Measurements from ENCODE around the gene KRT86. TPM values are rescaled to one million over a fixed set of nuclear protein-coding genes. Genes with fewer than 3 reads are reported as not detected.
"Not testable (repeated sequence)": the region's sequence is repeated elsewhere in the genome, so short reads cannot be mapped to it uniquely, and the experiment has no call there.

The KRT86 gene
- total RNA-seq, 5 donors from 2014 or later (not counting 1 experiment from before 2014, with no cell fraction given), result 0.35 TPM; not detected in 4

- Histone ChIP-seq H3K4me3 (ENCODE audit: control insufficient read depth in 1 of 2, extremely low read depth in 1 of 2, low read length in 1 of 2) (no peak overlapping the region), H3K27ac (ENCODE audit: low read length) (no peak overlapping the region), H3K36me3 (ENCODE audit: control insufficient read depth in 2 of 2, extremely low read depth in 1 of 2, insufficient read depth in 1 of 2, low read length in 1 of 2) (no peaks in the 10 kb centered on the region), H3K9me3 (no peaks in the 10 kb centered on the region), H3K4me1 (ENCODE audit: control insufficient read depth in 1 of 2, extremely low read depth in 1 of 2, insufficient read depth in 2 of 2, low read length in 2 of 2) (peaks cover 0 to 7% of the 10 kb centered on the region in 2 experiments), H3K27me3 (replicated peaks in 1 of 2; ENCODE audit: control insufficient read depth in 2 of 2, extremely low read depth in 1 of 2, insufficient read depth in 2 of 2, low read length in 1 of 2) (peaks cover 6 to 50% of the 10 kb centered on the region in 2 experiments)
- Mint-ChIP-seq H3K27ac (peak overlapping the region in 1 of 2 donors; percentile 51), H3K4me1 (peaks cover 13 to 28% (median 23%) of the 10 kb centered on the region in 3 donors), H3K27me3 (peaks cover 31 to 49% of the 10 kb centered on the region in 2 donors), H3K9me3 (no peaks in the 10 kb centered on the region), H3K4me3 (peak overlapping the region in 1 of 3 donors; percentile 23), H3K36me3 (no peaks in the 10 kb centered on the region)
- no peak for DNase-seq
- WGBS (ENCODE audit: insufficient coverage), result 50% methylated on average over 4 of the region's 9 CpGs
- peak in 3 of 4 experiments; percentile 42 to 65 (median 59) for ATAC-seq (replicated peaks in 1 of 4)
- ChIA-PET POLR2A (no interaction called here), CTCF (no interaction called here)
Observed at GRCh38 chr12:52251367-52252051, 22.9 kb upstream of the KRT86 start.

GRCh38 chr12:52252175-52252615 lies 22.2 kb upstream of the KRT86 start:
- H3K4me3 ChIP-seq (ENCODE audit: control insufficient read depth in 1 of 2, extremely low read depth in 1 of 2, low read length in 1 of 2); POLR2A ChIA-PET; H3K27ac ChIP-seq (ENCODE audit: low read length); ATAC-seq (replicated peaks in 1 of 4); H3K36me3 ChIP-seq (ENCODE audit: control insufficient read depth in 2 of 2, extremely low read depth in 1 of 2, insufficient read depth in 1 of 2, low read length in 1 of 2); H3K9me3 Mint-ChIP-seq; DNase-seq; H3K9me3 ChIP-seq; CTCF ChIA-PET; H3K36me3 Mint-ChIP-seq; H3K4me3 Mint-ChIP-seq; H3K27ac Mint-ChIP-seq; H3K4me1 ChIP-seq (ENCODE audit: control insufficient read depth in 1 of 2, extremely low read depth in 1 of 2, insufficient read depth in 2 of 2, low read length in 2 of 2): not testable (repeated sequence)
- Mint-ChIP-seq H3K27me3 (peaks cover 34 to 56% of the 10 kb centered on the region in 2 donors), H3K4me1 (peaks cover 13 to 26% (median 23%) of the 10 kb centered on the region in 3 donors)
- 94% methylated on average over 3 of the region's 8 CpGs for WGBS (ENCODE audit: insufficient coverage)
- H3K27me3 ChIP-seq (replicated peaks in 1 of 2; ENCODE audit: control insufficient read depth in 2 of 2, extremely low read depth in 1 of 2, insufficient read depth in 2 of 2, low read length in 1 of 2), result peaks cover 10 to 56% of the 10 kb centered on the region in 2 experiments

GRCh38 chr12:52252728-52253343 lies 21.6 kb upstream of the KRT86 start:
- ChIA-PET POLR2A (no interaction called here), CTCF (no interaction called here)
- ATAC-seq (replicated peaks in 1 of 4) (no peak), DNase-seq (no peak)
- peaks cover 0 to 7% of the 10 kb centered on the region in 2 experiments for H3K4me1 ChIP-seq (ENCODE audit: control insufficient read depth in 1 of 2, extremely low read depth in 1 of 2, insufficient read depth in 2 of 2, low read length in 2 of 2)
- peaks cover 39 to 55% of the 10 kb centered on the region in 2 donors for H3K27me3 Mint-ChIP-seq
- peaks cover 11 to 56% of the 10 kb centered on the region in 2 experiments for H3K27me3 ChIP-seq (replicated peaks in 1 of 2; ENCODE audit: control insufficient read depth in 2 of 2, extremely low read depth in 1 of 2, insufficient read depth in 2 of 2, low read length in 1 of 2)
- 79% methylated on average over 3 of the region's 11 CpGs for WGBS (ENCODE audit: insufficient coverage)
- peak overlapping the region in 1 of 2 donors; percentile 3 for H3K27ac Mint-ChIP-seq
- H3K36me3 ChIP-seq (ENCODE audit: control insufficient read depth in 2 of 2, extremely low read depth in 1 of 2, insufficient read depth in 1 of 2, low read length in 1 of 2), result no peaks in the 10 kb centered on the region
- peaks cover 13 to 24% (median 20%) of the 10 kb centered on the region in 3 donors for H3K4me1 Mint-ChIP-seq
- no peaks in the 10 kb centered on the region for H3K9me3 ChIP-seq
- H3K4me3 Mint-ChIP-seq, result no peak overlapping the region
- H3K36me3 Mint-ChIP-seq, result no peaks in the 10 kb centered on the region
- H3K4me3 ChIP-seq (ENCODE audit: control insufficient read depth in 1 of 2, extremely low read depth in 1 of 2, low read length in 1 of 2), result no peak overlapping the region
- H3K27ac ChIP-seq (ENCODE audit: low read length), result no peak overlapping the region
- no peaks in the 10 kb centered on the region for H3K9me3 Mint-ChIP-seq

- Mint-ChIP-seq H3K36me3 (no peaks in the 10 kb centered on the region), H3K4me1 (peaks cover 13 to 24% (median 20%) of the 10 kb centered on the region in 3 donors), H3K9me3 (no peaks in the 10 kb centered on the region), H3K27ac (no peak overlapping the region), H3K4me3 (no peak overlapping the region), H3K27me3 (peaks cover 38 to 53% of the 10 kb centered on the region in 2 donors)
- peaks cover 0 to 9% of the 10 kb centered on the region in 2 experiments for H3K4me1 ChIP-seq (ENCODE audit: control insufficient read depth in 1 of 2, extremely low read depth in 1 of 2, insufficient read depth in 2 of 2, low read length in 2 of 2)
- CTCF ChIA-PET, result no interaction called here
- H3K27me3 ChIP-seq (replicated peaks in 1 of 2; ENCODE audit: control insufficient read depth in 2 of 2, extremely low read depth in 1 of 2, insufficient read depth in 2 of 2, low read length in 1 of 2), result peaks cover 11 to 53% of the 10 kb centered on the region in 2 experiments
- ATAC-seq (replicated peaks in 1 of 4) (no peak), DNase-seq (no peak)
- H3K27ac ChIP-seq (ENCODE audit: low read length), result no peak overlapping the region
- WGBS (ENCODE audit: insufficient coverage), result 91% methylated on average over 12 of the region's 14 CpGs
- no peaks in the 10 kb centered on the region for H3K36me3 ChIP-seq (ENCODE audit: control insufficient read depth in 2 of 2, extremely low read depth in 1 of 2, insufficient read depth in 1 of 2, low read length in 1 of 2)
- H3K4me3 ChIP-seq (ENCODE audit: control insufficient read depth in 1 of 2, extremely low read depth in 1 of 2, low read length in 1 of 2), result no peak overlapping the region
- POLR2A ChIA-PET, result no interaction called here
- no peaks in the 10 kb centered on the region for H3K9me3 ChIP-seq
Observed at GRCh38 chr12:52253391-52254179, 20.9 kb upstream of the KRT86 start.

- no peaks in the 10 kb centered on the region for H3K36me3 Mint-ChIP-seq
- peaks cover 13 to 27% (median 19%) of the 10 kb centered on the region in 3 donors for H3K4me1 Mint-ChIP-seq
- H3K4me3 ChIP-seq (ENCODE audit: control insufficient read depth in 1 of 2, extremely low read depth in 1 of 2, low read length in 1 of 2), result no peak overlapping the region
- H3K27ac ChIP-seq (ENCODE audit: low read length), result no peak overlapping the region
- ATAC-seq (replicated peaks in 1 of 4) (no peak), DNase-seq (no peak)
- CTCF ChIA-PET, result no interaction called here
- POLR2A ChIA-PET, result no interaction called here
- no peaks in the 10 kb centered on the region for H3K9me3 ChIP-seq
- H3K9me3 Mint-ChIP-seq, result no peaks in the 10 kb centered on the region
- H3K27me3 ChIP-seq (replicated peaks in 1 of 2; ENCODE audit: control insufficient read depth in 2 of 2, extremely low read depth in 1 of 2, insufficient read depth in 2 of 2, low read length in 1 of 2), result peaks cover 11 to 53% of the 10 kb centered on the region in 2 experiments
- H3K36me3 ChIP-seq (ENCODE audit: control insufficient read depth in 2 of 2, extremely low read depth in 1 of 2, insufficient read depth in 1 of 2, low read length in 1 of 2), result no peaks in the 10 kb centered on the region
- H3K4me3 Mint-ChIP-seq, result no peak overlapping the region
- peaks cover 0 to 10% of the 10 kb centered on the region in 2 experiments for H3K4me1 ChIP-seq (ENCODE audit: control insufficient read depth in 1 of 2, extremely low read depth in 1 of 2, insufficient read depth in 2 of 2, low read length in 2 of 2)
- no peak overlapping the region for H3K27ac Mint-ChIP-seq
- H3K27me3 Mint-ChIP-seq, result peaks cover 36 to 50% of the 10 kb centered on the region in 2 donors
- WGBS (ENCODE audit: insufficient coverage), result 76% methylated on average over 7 of the region's 10 CpGs
Observed at GRCh38 chr12:52254180-52254964, 20.1 kb upstream of the KRT86 start.
